ENCODE data around the gene PZP.

PZP gene

GRCh38 chr12:9252256-9252655 is 44.1 kb upstream of the PZP start:
- no peaks in the 10 kb centered on the region for H3K9me3 ChIP-seq (ENCODE audit: severe bottlenecking)
- ATAC-seq (ENCODE audit: low read depth): no peak
- DNase-seq (ENCODE audit: low spot score): no peak
- H3K27ac ChIP-seq (ENCODE audit: poor library complexity, severe bottlenecking): no peak overlapping the region
- no peak for TF ChIP-seq CTCF (IDR thresholded peaks at IDR 0.05; ENCODE audit: poor library complexity, severe bottlenecking)
- H3K27me3 ChIP-seq (ENCODE audit: insufficient read depth, poor library complexity, severe bottlenecking): no peaks in the 10 kb centered on the region
- no peak overlapping the region for H3K4me3 ChIP-seq (ENCODE audit: severe bottlenecking)
- no peaks in the 10 kb centered on the region for H3K4me1 ChIP-seq (ENCODE audit: insufficient read depth, poor library complexity, severe bottlenecking)
- H3K36me3 ChIP-seq (ENCODE audit: low read depth): no peaks in the 10 kb centered on the region

GRCh38 chr12:9248435-9248834 is 40.2 kb upstream of the PZP start:
- H3K27ac ChIP-seq (ENCODE audit: poor library complexity, severe bottlenecking): no peak overlapping the region
- TF ChIP-seq CTCF (IDR thresholded peaks at IDR 0.05; ENCODE audit: poor library complexity, severe bottlenecking): no peak
- ATAC-seq (ENCODE audit: low read depth): no peak
- H3K36me3 ChIP-seq (ENCODE audit: low read depth): no peaks in the 10 kb centered on the region
- H3K4me1 ChIP-seq (ENCODE audit: insufficient read depth, poor library complexity, severe bottlenecking): no peaks in the 10 kb centered on the region
- no peak for DNase-seq (ENCODE audit: low spot score)
- no peaks in the 10 kb centered on the region for H3K9me3 ChIP-seq (ENCODE audit: severe bottlenecking)
- H3K4me3 ChIP-seq (ENCODE audit: severe bottlenecking): no peak overlapping the region
- H3K27me3 ChIP-seq (ENCODE audit: insufficient read depth, poor library complexity, severe bottlenecking): no peaks in the 10 kb centered on the region

- H3K4me3 ChIP-seq (ENCODE audit: severe bottlenecking): no peak overlapping the region
- DNase-seq (ENCODE audit: low spot score) (no peak), ATAC-seq (ENCODE audit: low read depth) (no peak)
- no peaks in the 10 kb centered on the region for H3K9me3 ChIP-seq (ENCODE audit: severe bottlenecking)
- no peaks in the 10 kb centered on the region for H3K4me1 ChIP-seq (ENCODE audit: insufficient read depth, poor library complexity, severe bottlenecking)
- no peaks in the 10 kb centered on the region for H3K27me3 ChIP-seq (ENCODE audit: insufficient read depth, poor library complexity, severe bottlenecking)
- no peak for TF ChIP-seq CTCF (IDR thresholded peaks at IDR 0.05; ENCODE audit: poor library complexity, severe bottlenecking)
- H3K36me3 ChIP-seq (ENCODE audit: low read depth): no peaks in the 10 kb centered on the region
- H3K27ac ChIP-seq (ENCODE audit: poor library complexity, severe bottlenecking): no peak overlapping the region
Measured at GRCh38 chr12:9244894-9245293, 36.7 kb upstream of the PZP start.

- Histone ChIP-seq H3K27ac (ENCODE audit: poor library complexity, severe bottlenecking) (no peak overlapping the region), H3K27me3 (ENCODE audit: insufficient read depth, poor library complexity, severe bottlenecking) (no peaks in the 10 kb centered on the region), H3K4me1 (ENCODE audit: insufficient read depth, poor library complexity, severe bottlenecking) (no peaks in the 10 kb centered on the region), H3K9me3 (ENCODE audit: severe bottlenecking) (no peaks in the 10 kb centered on the region), H3K4me3 (ENCODE audit: severe bottlenecking) (no peak overlapping the region), H3K36me3 (ENCODE audit: low read depth) (no peaks in the 10 kb centered on the region)
- DNase-seq (ENCODE audit: low spot score) (no peak), ATAC-seq (ENCODE audit: low read depth) (no peak)
- TF ChIP-seq CTCF (IDR thresholded peaks at IDR 0.05; ENCODE audit: poor library complexity, severe bottlenecking): no peak
Measured at GRCh38 chr12:9243999-9244649, 35.9 kb upstream of the PZP start.

GRCh38 chr12:9241301-9241700 is 33.1 kb upstream of the PZP start:
- ATAC-seq (ENCODE audit: low read depth) (no peak), DNase-seq (ENCODE audit: low spot score) (no peak)
- no peaks in the 10 kb centered on the region for H3K27me3 ChIP-seq (ENCODE audit: insufficient read depth, poor library complexity, severe bottlenecking)
- H3K27ac ChIP-seq (ENCODE audit: poor library complexity, severe bottlenecking): no peak overlapping the region
- no peaks in the 10 kb centered on the region for H3K4me1 ChIP-seq (ENCODE audit: insufficient read depth, poor library complexity, severe bottlenecking)
- H3K36me3 ChIP-seq (ENCODE audit: low read depth): no peaks in the 10 kb centered on the region
- H3K4me3 ChIP-seq (ENCODE audit: severe bottlenecking): no peak overlapping the region
- H3K9me3 ChIP-seq (ENCODE audit: severe bottlenecking): no peaks in the 10 kb centered on the region
- no peak for TF ChIP-seq CTCF (IDR thresholded peaks at IDR 0.05; ENCODE audit: poor library complexity, severe bottlenecking)
